Kidney (tissue), 14 donors: ENCODE data around the gene SPTBN1. TPM values are rescaled to one million over a fixed set of nuclear protein-coding genes. Genes with fewer than 3 reads are reported as not detected.

Experiments used
- DNase-seq, 5 donors: peaks; one replicate each; pipeline ENCODE4 v3.0.0-alpha.2; 2013 to 2020
- FAIRE-seq: peaks from 2 replicates; lab custom pipeline; 2012; peaks lifted over from hg19 to GRCh38; lab: Jason Lieb, UNC
- H3K27ac ChIP-seq, 2 donors: one replicate each; pipeline ENCODE4 v1.7.0; 2013; ENCODE audit warnings: low read depth in 2 of 2, low read length in 2 of 2, inconsistent platforms in 1 of 2
- H3K27me3 ChIP-seq: one replicate; pipeline ENCODE4 v1.7.1; 2013; ENCODE audit warnings: low read length, inconsistent platforms; ENCODE audit not compliant: control insufficient read depth, insufficient read depth
- H3K36me3 ChIP-seq, 3 donors: one replicate each; pipeline versions ENCODE4 v1.7.0 to v1.7.1; 2013; ENCODE audit warnings: low read length in 3 of 3, control low read depth in 1 of 3, inconsistent platforms in 1 of 3; ENCODE audit not compliant: insufficient read depth in 3 of 3, control insufficient read depth in 2 of 3
- H3K4me1 ChIP-seq, 3 donors: one replicate each; pipeline versions ENCODE4 v1.7.0 to v1.7.1; 2013; ENCODE audit warnings: low read length in 3 of 3, inconsistent platforms in 1 of 3, low read depth in 1 of 3; ENCODE audit not compliant: control insufficient read depth in 2 of 3, insufficient read depth in 2 of 3
- H3K4me3 ChIP-seq, 3 donors: one replicate each; pipeline versions ENCODE4 v1.7.0 to v1.8.1; 2013; ENCODE audit warnings: low read length in 3 of 3, control low read depth in 1 of 3, inconsistent platforms in 1 of 3
- H3K9ac ChIP-seq, 3 donors: one replicate each; pipeline versions ENCODE4 v1.7.0 to v1.7.1; 2013; ENCODE audit warnings: low read length in 3 of 3, control low read depth in 1 of 3, inconsistent platforms in 1 of 3
- H3K9me3 ChIP-seq, 3 donors: one replicate each; pipeline versions ENCODE4 v1.7.0 to v1.7.1; 2013; ENCODE audit warnings: low read length in 3 of 3, control low read depth in 1 of 3, inconsistent platforms in 1 of 3; ENCODE audit not compliant: control insufficient read depth in 2 of 3, insufficient read depth in 1 of 3
- intact Hi-C: fragments of 100-400 bp; cut with DNase I; formaldehyde crosslinking; loops from one replicate; pipeline ENCODE4 v1.11.1; 2022
- polyA plus RNA-seq: library from polyadenylated mRNA; stranded (reverse); fragments of 350-450 nt; fragmentation: Illumina TruSeq; extraction: RNeasy Lipid Tissue Mini Kit (QIAGEN cat#74804); gene quantifications from one replicate; pipeline ENCODE4 v1.2.3, GENCODE V29; 2014; ENCODE audit warnings: low read depth, low replicate concordance; ENCODE audit not compliant: insufficient read depth
- total RNA-seq: library from RNA; stranded (reverse); fragmentation: NEBNext Ultra II Directional; extraction: Animal tissue kit (Norgen Biotek cat#: 25700); gene quantifications from one replicate; pipeline ENCODE4 v1.2.1, GENCODE V29; 2021
- TF ChIP-seq, protein P1 (sequence below): IDR thresholded peaks from 3 replicates; pipeline ENCODE4 v1.5.1; 2012; ENCODE audit warnings: mild to moderate bottlenecking, moderate library complexity, borderline replicate concordance; ENCODE audit not compliant: insufficient read depth; ENCODE audit errors: extremely low read depth
- donor health status: control.
- donor health status: control.
- donor health status: control.
- donor health status: control.
- donor health status: control.
- donor health status: DM: yes; HTN: yes; CAD: no.
- donor health status: Normal renal cell carcinoma (clear cell type).

The SPTBN1 gene
- total and polyA plus RNA-seq, 2 donors from 2014 or later = 93.2 to 313 TPM

DNA sequence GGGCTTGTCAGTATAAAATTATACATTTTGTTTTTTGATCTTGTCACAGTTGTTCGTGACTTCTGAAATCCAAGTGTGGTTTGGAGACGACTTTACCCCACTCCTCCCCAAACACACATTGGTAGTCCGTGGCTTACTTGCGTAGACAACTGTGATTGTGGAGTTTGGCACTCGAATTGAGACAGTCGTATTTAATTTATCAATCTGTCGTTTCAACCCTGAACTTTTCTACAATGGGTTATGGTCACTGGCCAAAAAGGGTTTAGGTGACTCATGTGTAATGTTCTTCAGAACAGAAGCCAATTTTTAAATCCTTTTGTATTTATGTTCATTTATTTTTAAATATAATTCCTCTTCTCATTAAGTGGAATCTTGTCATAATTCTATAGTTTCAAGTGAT, 129.9 kb downstream of the SPTBN1 start:
- Histone ChIP-seq H3K4me3 (no peak overlapping the region), H3K36me3 (no peaks in the 10 kb centered on the region), H3K27me3 (no peaks in the 10 kb centered on the region), H3K9ac (no peak overlapping the region), H3K4me1 (peaks cover 6 to 38% (median 30%) of the 10 kb centered on the region in 3 donors), H3K9me3 (no peaks in the 10 kb centered on the region), H3K27ac (peak overlapping the region in 1 of 2 donors; percentile 8)
- TF ChIP-seq, protein P1, sequence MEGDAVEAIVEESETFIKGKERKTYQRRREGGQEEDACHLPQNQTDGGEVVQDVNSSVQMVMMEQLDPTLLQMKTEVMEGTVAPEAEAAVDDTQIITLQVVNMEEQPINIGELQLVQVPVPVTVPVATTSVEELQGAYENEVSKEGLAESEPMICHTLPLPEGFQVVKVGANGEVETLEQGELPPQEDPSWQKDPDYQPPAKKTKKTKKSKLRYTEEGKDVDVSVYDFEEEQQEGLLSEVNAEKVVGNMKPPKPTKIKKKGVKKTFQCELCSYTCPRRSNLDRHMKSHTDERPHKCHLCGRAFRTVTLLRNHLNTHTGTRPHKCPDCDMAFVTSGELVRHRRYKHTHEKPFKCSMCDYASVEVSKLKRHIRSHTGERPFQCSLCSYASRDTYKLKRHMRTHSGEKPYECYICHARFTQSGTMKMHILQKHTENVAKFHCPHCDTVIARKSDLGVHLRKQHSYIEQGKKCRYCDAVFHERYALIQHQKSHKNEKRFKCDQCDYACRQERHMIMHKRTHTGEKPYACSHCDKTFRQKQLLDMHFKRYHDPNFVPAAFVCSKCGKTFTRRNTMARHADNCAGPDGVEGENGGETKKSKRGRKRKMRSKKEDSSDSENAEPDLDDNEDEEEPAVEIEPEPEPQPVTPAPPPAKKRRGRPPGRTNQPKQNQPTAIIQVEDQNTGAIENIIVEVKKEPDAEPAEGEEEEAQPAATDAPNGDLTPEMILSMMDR = no peak
- no peak for FAIRE-seq
- intact Hi-C loops = no loop called here
- DNase-seq = no peak

DNA sequence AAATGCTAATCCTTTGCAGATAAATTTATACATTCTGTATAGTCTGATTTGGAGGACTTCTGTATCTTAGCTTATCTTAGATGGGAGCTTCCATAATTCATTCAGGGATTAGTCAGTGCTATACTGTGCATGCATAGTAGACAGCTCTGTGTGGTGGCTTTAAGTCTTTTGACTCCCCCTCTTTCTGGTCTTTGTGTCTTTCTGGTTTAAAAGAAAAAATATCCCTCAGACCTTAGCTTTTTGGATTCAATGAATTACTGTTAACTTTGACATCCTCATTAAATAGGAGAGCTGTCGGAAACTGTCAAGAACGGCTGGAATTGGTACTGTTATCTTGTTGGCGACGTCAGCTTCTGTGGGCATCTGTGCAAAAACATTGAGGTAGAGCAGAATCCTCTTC, 130.4 kb downstream of the SPTBN1 start:
- H3K9ac ChIP-seq = no peak overlapping the region
- no peak overlapping the region for H3K27ac ChIP-seq
- FAIRE-seq = no peak

DNA sequence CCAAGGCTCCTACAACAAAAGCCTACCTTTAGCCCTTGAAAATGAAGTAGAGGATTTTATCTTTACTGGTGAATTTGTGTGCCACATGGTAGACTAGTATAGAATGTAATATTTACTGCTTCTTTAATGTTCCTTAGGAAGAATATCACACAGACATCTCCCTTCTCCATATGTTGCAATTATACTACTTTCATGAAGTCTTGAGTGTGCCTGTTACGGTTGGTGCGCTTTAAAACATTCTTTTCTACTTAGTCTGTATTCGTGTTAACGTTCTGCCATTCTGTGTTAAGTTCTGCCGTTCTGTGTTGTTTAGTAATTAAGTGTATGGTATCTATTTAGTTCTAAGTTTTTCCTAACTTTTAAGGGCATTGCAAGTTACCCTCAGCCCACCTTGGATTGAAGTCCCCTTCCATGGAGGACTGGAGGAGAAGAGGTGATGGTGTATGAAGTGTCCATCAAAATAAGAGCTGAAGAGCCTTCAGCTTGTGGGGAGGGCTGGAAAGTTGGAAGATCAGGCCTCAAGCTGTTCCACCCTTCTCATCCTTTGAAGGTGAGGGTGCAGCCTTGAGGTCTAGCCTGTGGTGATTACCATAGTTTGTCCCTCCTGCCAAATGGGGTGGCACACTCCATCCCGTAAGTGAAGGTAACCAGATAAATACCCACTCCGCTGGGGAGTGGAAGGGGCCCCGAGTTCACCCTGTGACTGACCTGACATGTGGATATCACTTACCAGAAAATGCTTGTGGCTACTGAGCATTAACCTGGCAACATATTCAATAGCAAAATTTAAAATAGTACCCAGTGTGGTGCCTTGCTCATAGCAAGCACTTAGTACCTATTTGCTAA, 131.3 kb downstream of the SPTBN1 start:
- Histone ChIP-seq H3K9ac (no peak overlapping the region), H3K27ac (peak overlapping the region in 1 of 2 donors; percentile 7)

More for the DNA sequence above, 130.4 kb downstream of the SPTBN1 start:
- intact Hi-C loops = no loop called here
- no peaks in the 10 kb centered on the region for H3K36me3 ChIP-seq
- H3K9me3 ChIP-seq = no peaks in the 10 kb centered on the region
- H3K4me1 ChIP-seq = peaks cover 5 to 40% (median 27%) of the 10 kb centered on the region in 3 donors
- TF ChIP-seq, protein P1 = no peak
- H3K27me3 ChIP-seq = no peaks in the 10 kb centered on the region
- H3K4me3 ChIP-seq = no peak overlapping the region
- no peak for DNase-seq

More for the DNA sequence above, 131.3 kb downstream of the SPTBN1 start:
- TF ChIP-seq, protein P1 = no peak
- no peaks in the 10 kb centered on the region for H3K36me3 ChIP-seq
- intact Hi-C loops = no loop called here
- H3K4me1 ChIP-seq = peaks cover 0 to 40% (median 27%) of the 10 kb centered on the region in 3 donors
- DNase-seq (no peak), FAIRE-seq (no peak)
- H3K27me3 ChIP-seq = no peaks in the 10 kb centered on the region
- no peak overlapping the region for H3K4me3 ChIP-seq
- H3K9me3 ChIP-seq = no peaks in the 10 kb centered on the region
